Liver (tissue), 3 donors: ENCODE results near the gene WDR5.

Experiments used
- ATF3 ChIP-seq: IDR thresholded peaks from 2 replicates; pipeline ENCODE4 v1.6.1; 2016; ENCODE audit warnings: antibody characterized with exemption
- CTCF ChIP-seq: fragments of 150-350 bp; IDR thresholded peaks from 2 replicates; pipeline ENCODE4 v1.5.1; 2017; ENCODE audit warnings: improper control_type of control experiment, low read depth, low read length; ENCODE audit not compliant: missing input control
- EGR1 ChIP-seq, 2 donors: IDR thresholded peaks; 2 replicates each; pipeline ENCODE4 v1.6.1; 2016 to 2018; ENCODE audit warnings: antibody characterized with exemption in 2 of 2, low read depth in 2 of 2
- GABPA ChIP-seq, 2 donors: IDR thresholded peaks in 1 of 2; conservative IDR thresholded peaks in 1 of 2; 2 replicates each; pipeline ENCODE4 v1.6.1; 2016; ENCODE audit warnings: antibody characterized with exemption in 2 of 2, mild to moderate bottlenecking in 1 of 2, moderate library complexity in 1 of 2
- JUND ChIP-seq, 2 donors: IDR thresholded peaks; 2 replicates each; pipeline ENCODE4 v1.6.1; 2016; ENCODE audit warnings: antibody characterized with exemption in 2 of 2
- REST ChIP-seq: IDR thresholded peaks from 2 replicates; pipeline ENCODE4 v1.6.1; 2016; ENCODE audit warnings: antibody characterized with exemption, mild to moderate bottlenecking
- TAF1 ChIP-seq: conservative IDR thresholded peaks from 2 replicates; pipeline ENCODE4 v1.6.1; 2016; ENCODE audit warnings: antibody characterized with exemption, mild to moderate bottlenecking
- TF ChIP-seq, protein P1 (sequence below): IDR thresholded peaks from 2 replicates; pipeline ENCODE4 v1.6.1; 2016; ENCODE audit warnings: antibody characterized with exemption
- donor health status: healthy.
- donor health status: healthy.

- TF ChIP-seq CTCF = no peak
- no peak for TF ChIP-seq TAF1
- TF ChIP-seq ATF3 = no peak
- TF ChIP-seq, protein P1, sequence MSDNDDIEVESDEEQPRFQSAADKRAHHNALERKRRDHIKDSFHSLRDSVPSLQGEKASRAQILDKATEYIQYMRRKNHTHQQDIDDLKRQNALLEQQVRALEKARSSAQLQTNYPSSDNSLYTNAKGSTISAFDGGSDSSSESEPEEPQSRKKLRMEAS = no peak
- no peak for TF ChIP-seq EGR1 (IDR thresholded peaks at IDR 0.05; ENCODE audit: low read depth in 2 of 2)
- TF ChIP-seq REST = no peak
- TF ChIP-seq GABPA (IDR thresholded peaks at IDR 0.05 in 1 of 2, conservative IDR thresholded peaks at IDR 0.05 in 1 of 2) = no peak
- no peak for TF ChIP-seq JUND (IDR thresholded peaks at IDR 0.05)
Observed at GRCh38 chr9:134198791-134199190, 62.9 kb downstream of the WDR5 start.
